ENCODE results near the gene TRABD.
"Not testable (repeated sequence)": the region's sequence is repeated elsewhere in the genome, so short reads cannot be mapped to it uniquely, and the experiment has no call there.

The TRABD gene

DNA sequence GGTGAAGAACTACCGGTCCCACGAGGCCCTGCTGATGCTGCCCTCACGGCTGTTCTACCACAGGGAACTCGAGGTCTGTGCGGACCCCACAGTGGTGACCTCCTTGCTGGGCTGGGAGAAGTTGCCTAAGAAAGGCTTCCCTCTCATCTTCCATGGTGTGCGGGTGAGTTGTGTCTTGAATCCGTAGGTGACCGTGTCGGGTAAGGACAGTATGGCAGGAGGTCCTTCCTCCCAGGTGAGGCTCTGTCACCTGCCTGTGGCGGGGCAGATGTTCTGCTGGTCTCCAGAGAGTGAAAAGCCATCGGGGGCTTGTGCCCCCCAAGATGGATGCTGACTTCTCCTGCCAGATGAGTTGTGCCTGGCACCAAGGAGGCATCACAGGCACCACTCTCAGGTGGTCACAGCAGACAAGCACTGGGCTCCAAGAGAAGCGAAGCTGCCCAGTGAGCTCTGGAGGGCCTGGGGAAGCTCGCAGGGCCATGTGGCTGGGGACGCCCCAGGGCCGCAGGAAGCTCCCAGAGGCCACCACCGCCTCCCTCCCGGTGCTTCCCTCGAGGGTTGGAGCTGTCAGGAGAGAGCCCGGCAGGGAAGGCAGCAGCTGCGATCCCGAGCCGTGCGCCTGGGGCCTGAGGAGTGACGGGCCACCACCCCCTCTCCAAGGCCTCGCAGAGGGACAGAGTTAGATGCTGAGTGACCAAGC, 32.5 kb upstream of the TRABD start:
- no peak for DNase-seq

DNA sequence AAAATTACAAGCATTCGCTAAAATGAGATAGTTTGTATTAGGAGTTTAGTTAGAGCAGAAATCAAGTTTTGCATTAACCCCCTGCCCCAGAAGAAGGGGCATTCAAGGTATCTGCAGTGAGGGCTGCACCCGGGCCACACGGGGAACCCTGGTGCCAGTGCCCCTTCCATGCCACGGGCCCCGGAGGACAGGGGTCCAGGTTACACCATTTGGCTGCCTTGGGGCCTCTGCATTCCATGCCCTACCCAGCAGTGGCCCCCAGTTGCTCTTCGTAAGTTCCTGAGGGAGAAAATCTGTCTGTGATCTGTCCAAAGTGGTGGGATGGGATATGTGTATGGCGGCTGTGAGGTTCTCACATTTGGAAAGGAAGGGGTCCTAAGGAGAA, 32.0 kb upstream of the TRABD start:
- DNase-seq = no peak

DNA sequence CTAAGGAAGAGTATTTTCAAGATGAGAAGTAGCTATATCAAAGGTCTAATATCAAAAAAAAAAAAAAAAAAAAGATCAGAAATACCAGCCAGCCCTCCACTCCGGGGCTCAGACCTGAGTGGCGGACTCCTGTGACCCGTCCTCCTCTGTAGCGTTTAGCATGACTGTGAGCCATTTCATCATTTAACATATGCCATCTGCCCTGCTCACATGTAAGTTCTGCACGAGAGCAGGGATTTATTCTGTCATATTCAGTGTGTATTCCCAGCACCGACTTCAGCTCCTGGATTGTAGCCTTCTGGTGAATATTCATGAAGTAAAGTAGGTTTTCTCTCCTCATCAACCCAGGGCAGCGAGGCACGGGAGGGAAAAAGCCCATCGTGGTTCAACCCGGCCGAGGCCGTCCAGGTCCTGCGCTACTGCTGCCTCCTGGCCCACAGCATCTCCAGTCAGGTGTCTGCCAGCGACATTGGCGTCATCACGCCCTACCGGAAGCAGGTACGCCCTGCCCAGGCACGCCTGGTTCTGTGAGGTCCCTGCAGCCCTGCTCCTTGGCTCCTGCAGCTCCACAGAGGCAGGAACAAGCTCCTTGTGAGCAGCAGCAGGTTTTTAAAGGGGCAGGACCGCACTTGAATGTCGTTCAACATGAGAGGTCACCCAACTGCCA, 27.9 kb upstream of the TRABD start:
- DNase-seq = peak; percentile 34

DNA sequence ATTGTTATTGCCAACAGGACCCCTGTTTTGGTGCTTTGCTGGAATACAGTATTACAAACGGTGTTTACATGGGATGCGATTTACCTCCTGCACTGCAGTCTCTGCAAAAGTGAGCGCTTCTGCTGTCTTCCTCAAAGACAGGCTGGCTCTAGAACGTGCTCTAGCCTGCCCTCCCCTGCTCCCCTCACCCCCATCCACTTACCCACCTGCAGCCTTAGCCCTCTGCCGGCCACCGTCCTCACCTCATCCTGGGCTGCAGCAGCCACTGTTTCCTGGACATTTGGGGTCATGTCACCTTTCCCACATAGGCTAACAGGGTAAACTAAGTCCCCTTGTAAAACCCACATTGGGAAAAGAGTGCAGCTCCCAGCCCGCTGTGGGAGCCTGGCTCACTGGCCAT, 24.8 kb upstream of the TRABD start:
- DNase-seq = no peak

DNA sequence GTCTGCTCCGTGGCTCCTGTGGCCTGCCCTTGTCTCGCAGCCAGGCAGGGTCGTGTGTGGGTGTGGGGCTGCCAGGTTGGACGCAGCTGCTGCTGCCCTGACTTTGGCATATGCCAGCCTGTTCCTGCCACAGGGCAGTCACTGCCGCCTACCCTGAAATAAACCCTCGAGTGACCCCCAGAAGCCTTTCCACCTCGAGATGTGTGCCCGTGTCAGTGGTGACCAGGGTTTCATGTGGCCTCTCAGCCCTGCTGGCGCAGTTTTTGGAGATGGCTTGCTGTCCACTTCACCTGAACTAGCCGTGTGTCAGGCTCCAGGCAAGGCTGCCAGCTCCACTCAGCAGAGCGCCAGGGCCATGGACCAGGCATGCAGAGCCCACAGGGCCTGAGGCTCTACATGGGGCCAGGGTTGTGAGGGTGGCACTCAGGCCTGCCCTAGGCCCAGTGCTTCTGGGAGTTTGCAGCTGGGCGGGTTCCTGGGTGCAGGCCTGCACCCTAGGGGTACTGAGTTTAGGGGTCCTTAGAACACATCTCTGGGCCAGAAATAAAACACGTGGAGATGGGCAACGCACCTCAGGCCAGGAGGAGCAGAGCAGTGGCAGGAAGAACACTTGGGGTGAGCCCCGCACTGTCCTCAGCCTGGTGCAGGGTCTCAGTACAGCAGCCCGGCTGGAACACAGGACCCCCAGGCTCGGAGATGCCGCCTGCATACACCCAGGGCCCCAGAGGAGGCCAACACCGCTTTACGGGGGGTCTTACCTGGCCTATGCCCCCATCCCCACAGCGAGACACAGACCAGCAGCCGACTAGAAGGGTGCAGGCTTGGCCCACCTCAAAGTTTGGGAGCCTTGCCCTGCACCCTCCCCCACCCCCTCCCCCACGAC, 24.0 kb upstream of the TRABD start:
- no peak for DNase-seq

DNA sequence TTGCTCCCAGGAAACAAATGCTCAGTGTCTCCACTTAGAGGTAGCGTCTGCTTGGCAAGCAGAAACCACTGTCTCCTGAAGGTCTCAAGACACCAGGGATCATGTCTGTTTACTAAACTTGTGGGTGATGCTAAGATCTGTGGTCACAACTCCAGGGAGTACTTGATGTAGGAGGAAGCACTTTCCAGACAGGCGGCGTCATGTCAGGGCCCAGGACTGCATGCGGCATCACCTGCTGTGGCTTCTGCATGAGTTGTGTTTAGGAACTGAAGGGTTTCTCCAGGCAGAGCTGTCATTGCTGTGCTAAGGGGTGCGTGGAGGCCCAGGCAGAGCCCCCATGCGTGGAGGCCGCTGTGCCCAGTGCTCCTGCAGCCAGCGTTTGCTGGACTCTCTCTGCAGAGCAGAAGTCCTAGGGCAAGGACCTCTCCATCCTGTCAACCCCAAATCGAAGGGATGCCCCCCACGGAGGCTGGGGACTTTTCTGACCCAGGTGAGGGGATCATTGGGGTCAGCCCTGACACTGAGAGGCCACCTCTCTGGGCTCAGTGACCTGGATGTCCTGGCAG, 23.2 kb upstream of the TRABD start:
- no peak for DNase-seq

DNA sequence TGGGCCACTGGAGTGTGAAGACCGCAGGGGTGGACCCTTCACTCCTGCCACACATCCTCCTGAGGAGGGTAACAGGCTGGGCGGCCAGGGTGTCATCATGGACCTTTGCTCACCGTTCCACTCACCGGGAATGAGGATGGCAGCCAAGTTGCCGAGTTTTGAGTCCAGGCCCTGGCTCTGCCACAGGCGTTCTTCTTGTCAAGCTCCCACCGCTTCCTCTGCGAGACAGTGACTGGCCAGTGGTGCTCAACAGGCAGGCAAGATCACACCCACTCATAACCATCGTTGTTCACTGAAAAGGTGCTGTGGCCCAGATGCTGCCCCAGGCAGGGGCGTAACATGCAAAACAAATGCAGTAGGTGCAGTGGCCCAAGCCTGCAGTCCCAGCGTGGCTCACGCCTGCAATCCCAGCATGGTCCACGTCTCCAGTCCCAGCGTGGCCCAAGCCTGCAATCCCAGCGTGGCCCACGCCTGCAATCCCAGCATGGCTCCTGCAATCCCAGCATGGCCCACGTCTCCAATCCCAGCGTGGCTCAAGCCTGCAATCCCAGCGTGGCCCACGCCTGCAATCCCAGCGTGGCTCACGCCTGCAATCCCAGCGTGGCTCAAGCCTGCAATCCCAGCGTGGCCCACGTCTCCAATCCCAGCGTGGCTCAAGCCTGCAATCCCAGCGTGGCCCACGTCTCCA, 20.1 kb upstream of the TRABD start:
- DNase-seq = no peak

DNA sequence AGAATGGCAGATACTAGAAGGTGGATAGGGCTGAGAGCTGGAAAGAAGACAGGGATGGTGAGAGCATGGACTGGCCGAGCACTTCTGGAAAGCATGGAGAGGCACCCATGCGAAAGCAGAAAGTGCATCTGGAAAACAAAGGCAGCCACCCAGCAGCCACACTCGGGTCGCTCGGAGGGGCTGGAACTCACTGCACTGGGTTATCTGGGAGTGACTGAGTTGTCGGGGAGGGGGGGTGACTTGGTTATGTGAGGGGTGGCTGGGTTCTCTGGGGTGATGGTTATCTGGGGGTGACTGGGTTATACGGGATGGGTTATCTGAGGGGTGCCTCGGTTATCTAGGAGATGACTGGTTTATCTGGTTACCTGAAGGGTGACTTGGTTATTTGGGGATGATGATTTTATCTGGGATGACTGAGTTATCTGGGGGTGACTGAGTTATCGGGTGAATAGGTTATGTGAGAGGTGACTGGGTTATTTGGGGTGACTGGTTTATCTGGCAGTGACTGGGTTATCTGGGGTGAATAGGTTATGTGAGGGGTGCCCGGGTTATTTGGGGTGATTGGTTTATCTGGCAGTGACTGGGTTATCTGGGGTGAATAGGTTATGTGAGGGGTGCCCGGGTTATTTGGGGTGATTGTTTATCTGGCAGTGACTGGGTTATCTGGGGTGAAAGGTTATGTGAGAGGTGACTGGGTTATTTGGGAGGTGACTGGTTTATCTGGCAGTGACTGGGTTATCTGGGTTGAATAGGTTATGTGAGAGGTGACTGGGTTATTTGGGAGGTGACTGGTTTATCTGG, 17.8 kb upstream of the TRABD start:
- peak; percentile 20 for DNase-seq

DNA sequence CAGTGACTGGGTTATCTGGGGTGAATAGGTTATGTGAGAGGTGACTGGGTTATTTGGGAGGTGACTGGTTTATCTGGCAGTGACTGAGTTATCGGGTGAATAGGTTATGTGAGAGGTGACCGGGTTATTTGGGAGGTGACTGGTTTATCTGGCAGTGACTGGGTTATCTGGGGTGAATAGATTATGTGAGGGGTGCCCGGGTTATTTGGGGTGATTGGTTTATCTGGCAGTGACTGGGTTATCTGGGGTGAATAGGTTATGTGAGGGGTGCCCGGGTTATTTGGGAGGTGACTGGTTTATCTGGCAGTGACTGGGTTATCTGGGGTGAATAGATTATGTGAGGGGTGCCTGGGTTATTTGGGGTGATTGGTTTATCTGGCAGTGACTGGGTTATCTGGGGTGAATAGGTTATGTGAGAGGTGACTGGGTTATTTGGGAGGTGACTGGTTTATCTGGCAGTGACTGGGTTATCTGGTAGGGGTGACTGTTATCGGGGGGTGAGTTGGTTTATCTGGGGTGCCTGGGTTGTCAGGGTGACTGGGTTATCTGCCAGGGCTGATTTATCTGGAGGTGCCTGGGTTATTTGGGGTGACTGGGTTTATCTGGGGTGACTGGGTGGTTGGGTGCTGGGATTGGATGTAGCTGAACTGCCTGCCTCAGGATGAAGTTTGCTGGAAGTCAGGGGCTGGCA, 17.1 kb upstream of the TRABD start:
- DNase-seq = not testable (repeated sequence)

DNA sequence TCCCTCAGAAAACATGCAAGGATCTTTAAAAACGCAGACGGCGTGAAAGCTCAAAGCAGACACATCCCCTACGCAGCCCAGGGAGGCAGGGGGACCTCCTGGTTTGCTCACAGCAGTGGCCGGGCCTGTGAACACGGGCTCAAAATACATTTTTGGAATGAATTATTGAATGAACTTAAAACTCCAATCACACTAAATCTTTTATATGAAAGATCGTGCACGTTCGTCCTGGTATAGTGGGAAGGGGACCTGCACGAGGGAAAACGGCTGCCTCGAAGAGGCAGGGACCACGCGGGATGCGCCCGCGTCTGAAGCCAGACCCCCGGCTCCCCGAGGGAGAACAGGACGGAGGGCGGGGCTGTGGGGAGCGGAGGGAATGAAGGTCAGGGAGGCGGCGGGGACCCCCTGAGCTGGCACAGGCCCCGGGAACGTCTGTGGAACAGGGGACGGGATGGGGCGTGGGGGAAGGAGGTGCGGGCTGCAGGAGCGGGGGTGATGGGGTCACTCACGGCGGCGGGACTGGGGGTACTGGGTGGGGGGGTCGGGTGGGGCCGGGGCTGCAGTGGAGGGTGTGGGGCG, 16.4 kb upstream of the TRABD start:
- DNase-seq = no peak

DNA sequence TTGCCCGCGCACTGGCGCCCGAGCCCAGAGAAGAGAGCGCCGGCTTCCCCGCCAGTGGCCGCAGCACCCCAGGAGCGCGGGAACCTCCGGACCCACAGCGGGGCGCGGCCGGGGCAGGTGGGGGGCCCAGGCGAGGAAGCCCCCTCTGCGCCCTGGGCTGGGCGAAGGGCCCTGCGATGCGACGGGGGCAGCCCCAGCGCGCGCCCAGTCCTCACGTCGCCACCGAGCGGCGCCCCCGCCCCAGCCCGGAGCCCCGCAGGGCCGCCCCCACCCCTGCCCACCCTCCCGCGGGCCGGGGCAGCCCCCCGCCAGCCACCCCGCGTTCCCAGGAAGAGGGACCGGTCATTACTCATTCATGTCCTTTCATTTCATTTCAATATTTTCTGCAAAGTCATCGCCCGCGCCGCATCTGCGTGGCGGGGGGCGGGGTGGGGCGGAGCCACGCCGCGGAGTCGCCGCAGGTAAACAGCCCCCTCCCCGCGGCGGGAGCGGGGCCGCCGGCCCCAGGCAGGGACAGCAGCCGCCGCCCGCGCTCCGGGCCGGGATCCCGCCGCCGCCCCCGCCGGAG, 15.9 kb upstream of the TRABD start:
- peak; percentile 66 for DNase-seq

DNA sequence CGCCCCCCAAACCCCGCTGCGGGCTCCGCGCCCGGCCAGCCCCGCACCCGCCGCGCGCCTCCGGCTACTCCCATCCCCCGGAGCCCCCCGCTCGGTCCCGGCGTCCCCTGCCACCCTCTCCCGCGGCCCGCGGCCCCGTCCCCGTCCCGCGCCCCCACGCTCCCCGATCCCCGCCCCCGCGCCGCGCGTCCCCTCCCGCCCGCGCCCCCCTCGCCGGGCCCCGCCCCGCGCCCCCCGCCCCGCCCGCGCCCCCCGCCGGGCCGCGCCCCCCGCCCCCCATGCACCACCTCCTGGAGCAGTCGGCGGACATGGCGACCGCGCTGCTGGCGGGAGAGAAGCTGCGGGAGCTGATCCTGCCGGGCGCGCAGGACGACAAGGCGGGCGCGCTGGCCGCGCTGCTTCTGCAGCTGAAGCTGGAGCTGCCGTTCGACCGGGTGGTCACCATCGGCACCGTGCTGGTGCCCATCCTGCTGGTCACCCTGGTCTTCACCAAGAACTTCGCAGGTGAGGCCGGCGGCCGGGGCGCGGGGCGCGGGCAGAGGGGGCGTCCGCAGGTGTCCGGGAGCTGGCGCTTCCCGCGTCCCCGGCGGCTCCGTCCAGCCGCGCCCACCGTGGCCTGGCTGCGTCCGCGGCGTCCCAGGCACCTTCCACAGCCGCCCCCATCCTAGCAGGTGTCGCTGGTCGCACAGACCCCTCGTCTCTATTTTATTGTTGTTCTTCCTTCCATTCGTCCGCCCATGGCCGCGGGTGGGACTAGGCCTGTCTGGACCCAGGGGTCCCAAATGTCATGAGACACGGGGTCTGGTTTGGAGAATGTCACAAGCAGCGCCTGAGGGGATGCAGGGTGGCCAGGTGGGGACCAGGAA, 15.0 kb upstream of the TRABD start, which contains the start of gene PANX2:
TSS of gene PANX2 (plus strand) at position 279 of the 866 bp plus-strand sequence. CDS start at position 279, 0 bp downstream.
- peak; percentile 62 for DNase-seq

DNA sequence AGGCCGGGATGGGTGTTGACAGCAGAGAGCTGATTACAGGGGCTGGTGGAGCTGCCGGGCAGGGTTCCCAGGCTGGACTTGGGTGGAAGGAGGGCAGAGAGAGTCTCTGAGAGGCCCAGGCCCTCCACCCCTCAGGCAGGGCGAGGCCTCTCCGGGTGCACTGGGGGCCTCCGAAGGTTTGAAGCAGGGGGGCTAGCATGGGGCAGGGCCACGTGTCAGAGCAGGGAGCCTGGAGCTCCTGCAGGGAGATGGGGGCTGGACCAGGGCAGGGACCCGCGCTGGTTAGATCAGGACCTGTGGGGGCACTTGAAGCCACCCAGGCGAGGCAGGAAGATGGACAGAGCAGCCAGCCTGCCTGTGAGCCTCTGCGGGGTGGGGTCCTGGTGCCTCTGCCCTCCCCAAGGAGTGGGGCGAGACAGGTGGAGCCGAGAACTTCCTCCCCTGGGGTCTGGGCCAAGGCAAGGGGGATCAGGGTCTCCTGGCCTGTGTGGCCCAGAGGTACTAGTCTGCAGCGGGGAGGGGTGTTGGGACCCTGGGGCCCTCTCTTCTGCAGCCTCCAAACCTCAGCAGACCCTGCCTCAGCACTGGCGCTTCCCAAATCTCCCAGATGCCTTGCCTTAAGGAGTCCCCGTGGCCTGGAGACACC, 14.3 kb upstream of the TRABD start:
- DNase-seq = no peak

DNA sequence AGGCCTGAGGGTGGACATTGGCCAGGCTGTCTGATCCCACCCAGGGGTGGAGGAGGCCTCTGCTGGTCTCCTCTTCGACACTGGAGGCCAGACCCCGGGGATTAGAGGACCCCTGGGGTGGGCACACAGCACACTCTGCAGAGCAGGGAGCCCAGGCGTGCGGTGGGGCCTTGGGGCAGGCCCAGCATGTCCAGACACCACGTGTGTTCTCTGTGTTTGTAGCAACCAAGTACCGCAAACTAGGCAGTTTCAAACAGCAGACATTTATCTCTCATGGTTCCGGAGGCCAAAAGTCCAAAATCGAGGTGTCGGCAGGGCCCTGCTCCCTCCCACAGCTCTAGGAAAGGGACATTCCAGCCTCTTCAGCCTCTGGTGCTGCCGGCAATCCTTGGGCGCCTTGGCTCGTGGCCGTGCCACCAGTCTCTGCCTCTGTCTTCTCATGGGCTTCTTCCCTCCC, 13.7 kb upstream of the TRABD start:
- no peak for DNase-seq

DNA sequence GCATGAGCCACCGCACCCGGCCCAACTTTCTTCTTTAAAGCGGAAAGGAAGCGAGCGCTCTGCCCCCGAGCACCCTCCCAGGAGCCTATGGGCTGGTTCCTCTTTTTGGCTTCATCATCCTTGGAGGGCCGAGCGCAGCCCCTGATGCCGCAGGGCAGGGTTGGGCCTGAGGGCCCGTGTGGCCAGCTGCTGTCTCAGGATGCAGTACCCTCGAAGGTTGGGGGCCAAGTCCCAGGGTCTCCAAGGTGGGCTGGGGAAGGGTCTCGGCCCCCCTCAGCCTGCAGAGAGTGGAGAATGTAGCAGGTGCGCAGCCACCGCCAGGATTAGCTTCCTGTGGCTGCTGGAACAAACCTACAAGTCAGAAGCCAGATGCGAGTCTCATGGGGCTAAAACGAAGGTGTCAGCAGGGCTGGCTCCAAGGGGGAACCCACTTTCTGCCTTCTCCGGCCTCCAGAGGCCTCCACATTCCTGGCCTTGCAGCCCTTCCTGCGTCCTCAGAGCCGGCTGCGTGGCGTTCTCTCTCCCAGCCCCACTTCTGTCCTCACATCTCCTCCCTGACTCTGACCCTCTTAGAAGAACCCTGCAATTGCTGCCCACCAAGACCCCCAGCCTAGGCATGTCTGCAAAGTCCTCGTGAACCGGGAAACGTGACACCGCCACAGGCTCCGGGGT, 12.3 kb upstream of the TRABD start:
- DNase-seq = no peak

DNA sequence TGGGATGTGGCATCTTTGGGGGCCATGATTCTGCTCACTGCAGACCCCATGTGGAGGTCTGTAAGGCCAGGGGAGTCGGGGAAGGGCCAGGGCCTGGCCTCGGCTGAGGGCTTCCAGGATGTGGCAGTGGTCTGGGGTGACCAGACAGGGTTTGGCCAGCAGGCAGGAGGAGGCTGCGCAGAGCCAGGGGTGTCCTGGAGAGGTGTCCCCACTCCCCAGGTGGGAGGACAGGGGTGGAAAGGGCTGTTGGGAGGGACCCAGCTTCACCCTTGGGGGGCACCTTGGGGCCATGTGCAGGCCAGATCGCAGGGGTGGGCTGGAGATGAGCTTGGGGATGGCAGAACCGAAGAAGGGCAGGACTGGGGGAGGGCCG, 11.7 kb upstream of the TRABD start:
- DNase-seq = no peak

DNA sequence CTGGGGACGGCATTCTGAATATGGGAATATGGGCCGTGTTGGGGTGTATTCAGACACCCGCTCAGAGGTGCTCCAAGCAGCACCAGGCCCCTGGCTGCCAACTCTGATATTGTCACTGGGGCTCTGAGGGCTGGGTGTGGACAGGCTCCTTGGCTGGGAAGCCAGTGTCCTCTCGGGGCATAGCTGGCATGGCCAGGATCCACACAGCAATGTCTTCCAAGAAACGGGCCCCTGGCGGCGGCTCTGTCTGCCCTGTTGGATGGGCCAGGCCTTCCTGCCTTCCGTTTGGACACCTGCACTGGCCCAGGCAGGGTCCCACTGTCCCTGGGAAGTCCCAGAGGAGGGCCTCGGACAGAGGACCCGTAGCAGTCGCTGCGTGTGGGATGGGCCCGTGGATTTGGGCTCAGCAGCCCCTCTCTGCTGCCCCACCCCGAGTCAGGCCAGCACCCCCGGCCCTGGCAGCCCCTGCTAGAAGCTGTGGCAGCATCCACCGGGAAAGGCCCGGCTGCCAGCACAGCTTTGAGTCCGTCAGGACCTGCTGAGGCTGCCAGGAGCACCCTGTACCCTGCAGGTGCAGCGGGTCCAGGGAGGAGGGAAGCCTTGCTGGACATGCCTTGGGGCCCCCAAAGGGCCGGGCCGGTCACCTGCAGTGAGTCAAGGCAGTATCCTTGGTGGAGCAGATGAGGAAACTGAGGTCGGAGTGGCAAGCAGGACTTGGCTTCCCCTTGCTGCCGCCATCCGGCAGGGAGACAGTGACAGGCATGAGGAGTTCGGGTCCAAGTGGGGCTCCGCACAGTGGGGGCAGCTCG, 11.1 kb upstream of the TRABD start:
- DNase-seq = no peak

DNA sequence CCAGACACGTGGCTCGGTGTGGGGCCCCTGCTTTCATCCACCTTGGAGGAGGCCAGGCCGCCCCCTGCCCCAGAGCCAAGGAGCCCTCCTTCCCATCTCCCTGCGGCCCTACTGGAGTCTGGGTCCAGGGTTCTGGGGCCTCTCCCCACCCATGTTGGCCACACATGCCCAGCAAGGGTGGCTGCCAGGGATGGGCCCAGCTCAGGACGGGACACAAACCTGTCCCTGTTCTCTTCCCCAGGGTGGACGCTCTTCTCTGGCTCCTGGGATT, 10.6 kb upstream of the TRABD start:
- no peak for DNase-seq
